Activated CD4-positive, alpha-beta T cell treated with anti-CD3 and anti-CD28 coated beads, Interleukin-2, amount 10 ng/mL, durations not matched to agents 24 days and 14 days (primary cell): ENCODE measurements around the gene PLXNA4. TPM values are rescaled to one million over a fixed set of nuclear protein-coding genes. Genes with fewer than 3 reads are reported as not detected.
"Not testable (repeated sequence)": the region's sequence is repeated elsewhere in the genome, so short reads cannot be mapped to it uniquely, and the experiment has no call there.

Experiments
- DNase-seq: peaks from one replicate; pipeline ENCODE4 v3.0.0; 2022
- H3K27ac Mint-ChIP-seq: one replicate; pipeline ENCODE4 v1.8.0; 2022; ENCODE audit warnings: mild to moderate bottlenecking, mixed read lengths
- H3K27me3 Mint-ChIP-seq: one replicate; pipeline ENCODE4 v1.8.0; 2022; ENCODE audit warnings: mixed read lengths
- H3K36me3 Mint-ChIP-seq: one replicate; pipeline ENCODE4 v1.8.0; 2022; ENCODE audit warnings: low read depth, mild to moderate bottlenecking, mixed read lengths
- H3K4me1 Mint-ChIP-seq: one replicate; pipeline ENCODE4 v1.8.0; 2021; ENCODE audit warnings: mixed read lengths
- H3K4me3 Mint-ChIP-seq: one replicate; pipeline ENCODE4 v1.8.0; 2022; ENCODE audit warnings: mild to moderate bottlenecking, moderate library complexity, mixed read lengths
- H3K9me3 Mint-ChIP-seq: one replicate; pipeline ENCODE4 v1.8.0; 2021; ENCODE audit warnings: mixed read lengths
- intact Hi-C: fragments of 100-400 bp; cut with micrococcal nuclease; formaldehyde crosslinking; loops from one replicate; pipeline ENCODE4 v1.15.1; 2023
- total RNA-seq: library from RNA; stranded (reverse); gene quantifications from 2 replicates; pipeline ENCODE4 v1.2.3, GENCODE V29; 2022

PLXNA4 gene
- total RNA-seq, 1 donor from 2014 or later: 0.70 TPM

GRCh38 chr7:132604121-132604520, 27.9 kb upstream of the PLXNA4 start:
- no peak overlapping the region for H3K27ac Mint-ChIP-seq
- peaks cover 13% of the 10 kb centered on the region for H3K27me3 Mint-ChIP-seq
- H3K9me3 Mint-ChIP-seq: no peaks in the 10 kb centered on the region
- no peaks in the 10 kb centered on the region for H3K36me3 Mint-ChIP-seq
- H3K4me3 Mint-ChIP-seq: no peak overlapping the region
- intact Hi-C loops: no loop called here
- no peak for DNase-seq
- H3K4me1 Mint-ChIP-seq: no peaks in the 10 kb centered on the region

GRCh38 chr7:132603220-132603833, 27.1 kb upstream of the PLXNA4 start:
- H3K9me3 Mint-ChIP-seq: no peaks in the 10 kb centered on the region
- intact Hi-C loops: no loop called here
- H3K27ac Mint-ChIP-seq: no peak overlapping the region
- H3K4me3 Mint-ChIP-seq: no peak overlapping the region
- H3K36me3 Mint-ChIP-seq: no peaks in the 10 kb centered on the region
- no peaks in the 10 kb centered on the region for H3K4me1 Mint-ChIP-seq
- DNase-seq: no peak
- H3K27me3 Mint-ChIP-seq: peaks cover 17% of the 10 kb centered on the region

- no peak for DNase-seq
- H3K9me3 Mint-ChIP-seq: no peaks in the 10 kb centered on the region
- intact Hi-C loops: no loop called here
- H3K27ac Mint-ChIP-seq: no peak overlapping the region
- peaks cover 21% of the 10 kb centered on the region for H3K27me3 Mint-ChIP-seq
- no peaks in the 10 kb centered on the region for H3K4me1 Mint-ChIP-seq
- no peaks in the 10 kb centered on the region for H3K36me3 Mint-ChIP-seq
- H3K4me3 Mint-ChIP-seq: no peak overlapping the region
Measured at GRCh38 chr7:132601783-132602182, 25.5 kb upstream of the PLXNA4 start.

GRCh38 chr7:132596588-132596987, 20.3 kb upstream of the PLXNA4 start:
- Mint-ChIP-seq H3K4me1 (no peaks in the 10 kb centered on the region), H3K4me3 (no peak overlapping the region), H3K27ac (no peak overlapping the region), H3K9me3 (no peaks in the 10 kb centered on the region), H3K36me3 (no peaks in the 10 kb centered on the region), H3K27me3 (peaks cover 16% of the 10 kb centered on the region)
- DNase-seq: no peak
- intact Hi-C loops: no loop called here

GRCh38 chr7:132594741-132595140, 18.5 kb upstream of the PLXNA4 start:
- H3K27ac Mint-ChIP-seq, H3K9me3 Mint-ChIP-seq, H3K4me1 Mint-ChIP-seq, intact Hi-C loops, H3K4me3 Mint-ChIP-seq, DNase-seq, H3K36me3 Mint-ChIP-seq: not testable (repeated sequence)
- peaks cover 14% of the 10 kb centered on the region for H3K27me3 Mint-ChIP-seq

GRCh38 chr7:132592936-132593335, 16.7 kb upstream of the PLXNA4 start:
- H3K4me1 Mint-ChIP-seq: no peaks in the 10 kb centered on the region
- H3K4me3 Mint-ChIP-seq: no peak overlapping the region
- peaks cover 19% of the 10 kb centered on the region for H3K27me3 Mint-ChIP-seq
- DNase-seq: no peak
- intact Hi-C loops: no loop called here
- H3K36me3 Mint-ChIP-seq: no peaks in the 10 kb centered on the region
- no peaks in the 10 kb centered on the region for H3K9me3 Mint-ChIP-seq
- H3K27ac Mint-ChIP-seq: no peak overlapping the region

- intact Hi-C loops: no loop called here
- H3K9me3 Mint-ChIP-seq: no peaks in the 10 kb centered on the region
- no peaks in the 10 kb centered on the region for H3K36me3 Mint-ChIP-seq
- DNase-seq: no peak
- no peak overlapping the region for H3K27ac Mint-ChIP-seq
- no peaks in the 10 kb centered on the region for H3K4me1 Mint-ChIP-seq
- peaks cover 20% of the 10 kb centered on the region for H3K27me3 Mint-ChIP-seq
- no peak overlapping the region for H3K4me3 Mint-ChIP-seq
Measured at GRCh38 chr7:132592231-132592920, 16.1 kb upstream of the PLXNA4 start.

- no peak overlapping the region for H3K4me3 Mint-ChIP-seq
- H3K27ac Mint-ChIP-seq: no peak overlapping the region
Measured at GRCh38 chr7:132590162-132590561, 13.9 kb upstream of the PLXNA4 start.

GRCh38 chr7:132588596-132588995, 12.3 kb upstream of the PLXNA4 start:
- no peaks in the 10 kb centered on the region for H3K9me3 Mint-ChIP-seq
- intact Hi-C loops: no loop called here
- peaks cover 31% of the 10 kb centered on the region for H3K27me3 Mint-ChIP-seq
- H3K4me3 Mint-ChIP-seq: no peak overlapping the region
- H3K27ac Mint-ChIP-seq: no peak overlapping the region
- H3K36me3 Mint-ChIP-seq: no peaks in the 10 kb centered on the region
- no peaks in the 10 kb centered on the region for H3K4me1 Mint-ChIP-seq
- no peak for DNase-seq

More at GRCh38 chr7:132590162-132590561, 13.9 kb upstream of the PLXNA4 start:
- intact Hi-C loops: no loop called here
- Mint-ChIP-seq H3K9me3 (no peaks in the 10 kb centered on the region), H3K4me1 (no peaks in the 10 kb centered on the region), H3K36me3 (no peaks in the 10 kb centered on the region), H3K27me3 (peaks cover 21% of the 10 kb centered on the region)
- DNase-seq: no peak

- Mint-ChIP-seq H3K36me3 (no peaks in the 10 kb centered on the region), H3K9me3 (no peaks in the 10 kb centered on the region), H3K27me3 (peaks cover 50% of the 10 kb centered on the region), H3K27ac (no peak overlapping the region), H3K4me3 (no peak overlapping the region), H3K4me1 (peaks cover 10% of the 10 kb centered on the region)
- intact Hi-C loops: no loop called here
- DNase-seq: no peak
Measured at GRCh38 chr7:132584796-132585494, 8.7 kb upstream of the PLXNA4 start.

- Mint-ChIP-seq H3K4me1 (peaks cover 12% of the 10 kb centered on the region), H3K36me3 (no peaks in the 10 kb centered on the region), H3K4me3 (no peak overlapping the region), H3K27ac (no peak overlapping the region), H3K27me3 (peaks cover 58% of the 10 kb centered on the region), H3K9me3 (no peaks in the 10 kb centered on the region)
- no peak for DNase-seq
- intact Hi-C loops: loop anchor here (2.0 kb wide), 2 partner anchors 637 to 853 kb away; no protein-coding TSS in a partner anchor
Measured at GRCh38 chr7:132581431-132581830, 5.2 kb upstream of the PLXNA4 start.

- no peaks in the 10 kb centered on the region for H3K9me3 Mint-ChIP-seq
- H3K4me3 Mint-ChIP-seq: no peak overlapping the region
Measured at GRCh38 chr7:132580717-132581285, 4.5 kb upstream of the PLXNA4 start.

GRCh38 chr7:132580277-132580676, 4.0 kb upstream of the PLXNA4 start:
- Mint-ChIP-seq H3K27me3 (peaks cover 60% of the 10 kb centered on the region), H3K4me1 (peaks cover 20% of the 10 kb centered on the region), H3K9me3 (no peaks in the 10 kb centered on the region), H3K27ac (no peak overlapping the region), H3K4me3 (no peak overlapping the region), H3K36me3 (no peaks in the 10 kb centered on the region)
- peak; percentile 69 for DNase-seq
- intact Hi-C loops: loop anchor here (1.0 to 2.0 kb wide), 4 partner anchors 186 to 855 kb away; no protein-coding TSS in a partner anchor

More at GRCh38 chr7:132580717-132581285, 4.5 kb upstream of the PLXNA4 start:
- peak; percentile 92 for DNase-seq
- intact Hi-C loops: loop anchor here (1.0 to 2.0 kb wide), 4 partner anchors 186 to 854 kb away; no protein-coding TSS in a partner anchor
- Mint-ChIP-seq H3K36me3 (no peaks in the 10 kb centered on the region), H3K4me1 (peaks cover 14% of the 10 kb centered on the region), H3K27me3 (peaks cover 58% of the 10 kb centered on the region), H3K27ac (no peak overlapping the region)
